ENCODE results near the gene MSRB3. TPM values are rescaled to one million over a fixed set of nuclear protein-coding genes. Genes with fewer than 3 reads are reported as not detected.

Gene MSRB3
- polyA plus RNA-seq, 1 donor from 2014 or later: 0.19 TPM

- Histone ChIP-seq H3K9me3 (ENCODE audit: low read length) (no peaks in the 10 kb centered on the region), H3K9ac (ENCODE audit: low read length) (no peak overlapping the region)
Observed at GRCh38 chr12:65499167-65499566, 220.7 kb downstream of the MSRB3 start.

GRCh38 chr12:65500091-65500900 lies 221.8 kb downstream of the MSRB3 start:
- H3K4me3 ChIP-seq (ENCODE audit: low read length): no peak overlapping the region
- H3K36me3 ChIP-seq (ENCODE audit: insufficient read depth, low read length): no peaks in the 10 kb centered on the region
- no peaks in the 10 kb centered on the region for H3K79me2 ChIP-seq (replicated peaks; ENCODE audit: insufficient read depth, low read length)
- H3K27ac ChIP-seq (ENCODE audit: low read length): no peak overlapping the region
- H3K9me3 ChIP-seq (ENCODE audit: low read length): no peaks in the 10 kb centered on the region
- no peak overlapping the region for H2AFZ ChIP-seq (ENCODE audit: low read depth, low read length)
- H3F3A ChIP-seq (ENCODE audit: insufficient read depth, low read length, poor library complexity, severe bottlenecking): no peaks in the 10 kb centered on the region
- H3K9ac ChIP-seq (ENCODE audit: low read length): no peak overlapping the region
- H4K20me1 ChIP-seq (ENCODE audit: insufficient read depth): no peaks in the 10 kb centered on the region
- H3K27me3 ChIP-seq (ENCODE audit: insufficient read depth, low read depth, low read length): no peaks in the 10 kb centered on the region
- no peaks in the 10 kb centered on the region for H3K9me2 ChIP-seq (ENCODE audit: insufficient read depth, low read length)
- H3K4me2 ChIP-seq (ENCODE audit: low read length): no peak overlapping the region
- TF ChIP-seq REST (IDR thresholded peaks at IDR 0.05; ENCODE audit: borderline replicate concordance) (no peak), MXI1 (conservative IDR thresholded peaks at IDR 0.05; ENCODE audit: poor library complexity, severe bottlenecking) (no peak), CTCF (IDR thresholded peaks at IDR 0.05; ENCODE audit: poor library complexity, severe bottlenecking) (no peak), EZH2 (IDR thresholded peaks at IDR 0.05; ENCODE audit: borderline replicate concordance, insufficient read depth, low read length, poor library complexity, severe bottlenecking) (no peak)

More at GRCh38 chr12:65499167-65499566, 220.7 kb downstream of the MSRB3 start:
- no peaks in the 10 kb centered on the region for H3K79me2 ChIP-seq (replicated peaks; ENCODE audit: insufficient read depth, low read length)
- no peaks in the 10 kb centered on the region for H3K9me2 ChIP-seq (ENCODE audit: insufficient read depth, low read length)
- no peak overlapping the region for H3K27ac ChIP-seq (ENCODE audit: low read length)
- no peaks in the 10 kb centered on the region for H3K36me3 ChIP-seq (ENCODE audit: insufficient read depth, low read length)
- no peaks in the 10 kb centered on the region for H3K27me3 ChIP-seq (ENCODE audit: insufficient read depth, low read depth, low read length)
- TF ChIP-seq EZH2 (IDR thresholded peaks at IDR 0.05; ENCODE audit: borderline replicate concordance, insufficient read depth, low read length, poor library complexity, severe bottlenecking) (no peak), MXI1 (conservative IDR thresholded peaks at IDR 0.05; ENCODE audit: poor library complexity, severe bottlenecking) (no peak), REST (IDR thresholded peaks at IDR 0.05; ENCODE audit: borderline replicate concordance) (no peak), TAF1 (IDR thresholded peaks at IDR 0.05; ENCODE audit: low read depth) (no peak), POLR2AphosphoS5 (IDR thresholded peaks at IDR 0.05) (no peak), SMC3 (conservative IDR thresholded peaks at IDR 0.05; ENCODE audit: poor library complexity) (no peak), RAD21 (conservative IDR thresholded peaks at IDR 0.05) (no peak), CTCF (IDR thresholded peaks at IDR 0.05; ENCODE audit: poor library complexity, severe bottlenecking) (no peak), EP300 (conservative IDR thresholded peaks at IDR 0.05; ENCODE audit: poor library complexity, severe bottlenecking) (no peak)
- H3K4me2 ChIP-seq (ENCODE audit: low read length): no peak overlapping the region
- no peaks in the 10 kb centered on the region for H4K20me1 ChIP-seq (ENCODE audit: insufficient read depth)
- no peak overlapping the region for H2AFZ ChIP-seq (ENCODE audit: low read depth, low read length)
- H3F3A ChIP-seq (ENCODE audit: insufficient read depth, low read length, poor library complexity, severe bottlenecking): no peaks in the 10 kb centered on the region
- H3K4me3 ChIP-seq (ENCODE audit: low read length): no peak overlapping the region
